A673 (cell line): ENCODE results near the gene EXOC4.

ENCODE experiments used
- CTCF ChIP-seq: fragments of 300-800, 200-600 bp; sonication (generic); conservative IDR thresholded peaks from 2 replicates; pipeline ENCODE4 v1.5.1; 2017; ENCODE audit warnings: low read depth, mild to moderate bottlenecking, antibody characterized with exemption, low read length, moderate library complexity, mixed read lengths
- EZH2 ChIP-seq: fragments of 200-600 bp; sonication (generic); IDR thresholded peaks from 2 replicates; pipeline ENCODE4 v1.6.1; 2017; ENCODE audit warnings: borderline replicate concordance, low read depth, mild to moderate bottlenecking, mixed read lengths, antibody characterized with exemption, low read length; ENCODE audit not compliant: poor library complexity, severe bottlenecking

GRCh38 chr7:133349101-133349500, 96.2 kb downstream of the EXOC4 start:
- TF ChIP-seq CTCF = no peak
- no peak for TF ChIP-seq EZH2
